Skin of body (tissue), 2 donors: Measurements from ENCODE around the gene SPOPL. TPM values are rescaled to one million over a fixed set of nuclear protein-coding genes. Genes with fewer than 3 reads are reported as not detected.

ENCODE experiments used
- DNase-seq: peaks from one replicate; lab custom pipeline; 2025; lab: John Stamatoyannopoulos, UW
- total RNA-seq: library from RNA; depleted of rRNA; stranded (reverse); fragments of >200 nt; gene quantifications from one replicate; pipeline ENCODE4 v1.2.3, GENCODE V29; 2014

The SPOPL gene
- total RNA-seq, 1 donor from 2014 or later, result 26.1 TPM

GRCh38 chr2:138600732-138601457 lies 99.3 kb downstream of the SPOPL start:
- DNase-seq, result no peak

- no peak for DNase-seq
Observed at GRCh38 chr2:138601458-138602165, 100.0 kb downstream of the SPOPL start.

- DNase-seq, result no peak
Observed at GRCh38 chr2:138602166-138602460, 100.5 kb downstream of the SPOPL start.

GRCh38 chr2:138607746-138608145 lies 106.2 kb downstream of the SPOPL start:
- DNase-seq, result no peak

- DNase-seq, result no peak
Observed at GRCh38 chr2:138609446-138609845, 107.9 kb downstream of the SPOPL start.

GRCh38 chr2:138610201-138610953 lies 108.8 kb downstream of the SPOPL start:
- DNase-seq, result no peak

GRCh38 chr2:138615257-138615656 lies 113.7 kb downstream of the SPOPL start:
- no peak for DNase-seq

- no peak for DNase-seq
Observed at GRCh38 chr2:138617026-138617425, 115.5 kb downstream of the SPOPL start.

GRCh38 chr2:138618971-138619370 lies 117.4 kb downstream of the SPOPL start:
- DNase-seq, result no peak

GRCh38 chr2:138620431-138620830 lies 118.9 kb downstream of the SPOPL start:
- DNase-seq, result peak; percentile 5

- DNase-seq, result no peak
Observed at GRCh38 chr2:138621139-138621538, 119.6 kb downstream of the SPOPL start.

- DNase-seq, result no peak
Observed at GRCh38 chr2:138622613-138623012, 121.0 kb downstream of the SPOPL start.
